SHP77 treated with DMSO at 0.1 percent for 48 hours (cell line): ENCODE data around the gene SMOC2.

Experiments used
- DNase-seq: peaks from one replicate; lab custom pipeline; 2025; lab: John Stamatoyannopoulos, UW

The SMOC2 gene

GRCh38 chr6:168442646-168443045, 1.7 kb downstream of the SMOC2 start:
- no peak for DNase-seq

- DNase-seq: no peak
Measured at GRCh38 chr6:168447282-168447681, 6.3 kb downstream of the SMOC2 start.

- no peak for DNase-seq
Measured at GRCh38 chr6:168447700-168448099, 6.7 kb downstream of the SMOC2 start.

GRCh38 chr6:168448243-168448855, 7.4 kb downstream of the SMOC2 start:
- no peak for DNase-seq

GRCh38 chr6:168450917-168451316, 9.9 kb downstream of the SMOC2 start:
- DNase-seq: no peak

- no peak for DNase-seq
Measured at GRCh38 chr6:168451805-168452517, 11.0 kb downstream of the SMOC2 start.

- DNase-seq: no peak
Measured at GRCh38 chr6:168452685-168453377, 11.8 kb downstream of the SMOC2 start.

GRCh38 chr6:168455847-168456530, 15.0 kb downstream of the SMOC2 start:
- DNase-seq: no peak

GRCh38 chr6:168456907-168457652, 16.1 kb downstream of the SMOC2 start:
- no peak for DNase-seq

- DNase-seq: no peak
Measured at GRCh38 chr6:168457653-168457934, 16.6 kb downstream of the SMOC2 start.

- DNase-seq: no peak
Measured at GRCh38 chr6:168458101-168458500, 17.1 kb downstream of the SMOC2 start.

- no peak for DNase-seq
Measured at GRCh38 chr6:168459572-168459971, 18.6 kb downstream of the SMOC2 start.

- DNase-seq: no peak
Measured at GRCh38 chr6:168462289-168462853, 21.4 kb downstream of the SMOC2 start.

GRCh38 chr6:168464546-168464945, 23.6 kb downstream of the SMOC2 start:
- DNase-seq: no peak

- DNase-seq: no peak
Measured at GRCh38 chr6:168468045-168468444, 27.1 kb downstream of the SMOC2 start.

GRCh38 chr6:168469521-168469920, 28.5 kb downstream of the SMOC2 start:
- DNase-seq: no peak

GRCh38 chr6:168469926-168470325, 28.9 kb downstream of the SMOC2 start:
- no peak for DNase-seq

- DNase-seq: no peak
Measured at GRCh38 chr6:168472363-168472762, 31.4 kb downstream of the SMOC2 start.

GRCh38 chr6:168473197-168473596, 32.2 kb downstream of the SMOC2 start:
- DNase-seq: no peak

GRCh38 chr6:168475188-168476013, 34.4 kb downstream of the SMOC2 start:
- DNase-seq: no peak

- DNase-seq: no peak
Measured at GRCh38 chr6:168479421-168479820, 38.4 kb downstream of the SMOC2 start.
